HG02852 (cell line): ENCODE results near the gene TNFRSF1B.

ENCODE experiments used
- ATAC-seq: cut with Tn5 transposase; IDR thresholded peaks from one replicate; pipeline ENCODE4 v1.9.1; 2021; ENCODE audit warnings: mild to moderate bottlenecking, moderate library complexity; ENCODE audit not compliant: unreplicated experiment

The TNFRSF1B gene

GRCh38 chr1:12174924-12175810 is 8.4 kb downstream of the TNFRSF1B start:
- no peak for ATAC-seq

GRCh38 chr1:12176298-12177118 is 9.7 kb downstream of the TNFRSF1B start:
- ATAC-seq = no peak

GRCh38 chr1:12177156-12177998 is 10.6 kb downstream of the TNFRSF1B start:
- no peak for ATAC-seq

DNA sequence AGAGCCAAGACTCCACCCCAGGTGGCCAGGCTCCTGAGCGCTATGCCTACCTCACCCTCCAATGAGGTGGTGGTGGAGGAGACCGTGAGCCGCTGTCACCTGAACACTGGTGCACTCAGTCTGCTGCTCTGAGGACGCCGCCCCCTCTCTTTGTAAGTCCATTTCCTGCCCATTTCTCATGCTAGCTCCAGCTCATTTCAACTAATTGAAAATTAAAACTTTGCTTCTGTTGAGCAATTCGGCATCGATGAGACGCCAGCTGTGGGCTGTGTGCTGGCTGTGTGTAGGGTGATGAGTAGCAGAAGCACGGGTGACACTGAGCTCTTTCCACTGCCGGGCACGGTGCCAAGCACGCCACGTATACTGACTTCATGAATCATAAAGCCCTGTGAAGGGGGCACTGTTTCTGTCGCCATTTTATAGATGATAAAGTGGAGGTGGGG is 11.2 kb downstream of the TNFRSF1B start:
- ATAC-seq = no peak

- no peak for ATAC-seq
Observed at GRCh38 chr1:12178511-12178910, 11.7 kb downstream of the TNFRSF1B start.

DNA sequence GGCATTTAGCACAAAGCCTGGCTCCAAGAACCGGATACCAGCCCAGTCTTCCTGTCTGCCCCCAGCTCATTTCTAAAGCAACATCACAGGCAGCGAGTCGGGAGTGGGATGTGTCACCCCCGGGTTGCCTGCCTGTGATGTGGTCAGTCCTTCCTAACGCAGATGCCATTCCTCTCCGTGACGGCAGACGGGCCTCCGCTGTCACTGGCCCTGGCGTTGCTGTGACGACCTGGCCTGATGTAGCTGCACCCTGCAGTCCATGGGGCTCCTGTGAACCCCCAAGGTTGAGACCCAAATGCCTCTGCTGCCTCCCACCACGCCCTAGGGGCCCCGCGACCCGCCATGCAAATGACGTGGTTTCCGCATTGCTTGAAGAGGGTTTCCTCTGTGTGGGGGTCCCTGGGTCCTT is 12.3 kb downstream of the TNFRSF1B start:
- no peak for ATAC-seq

DNA sequence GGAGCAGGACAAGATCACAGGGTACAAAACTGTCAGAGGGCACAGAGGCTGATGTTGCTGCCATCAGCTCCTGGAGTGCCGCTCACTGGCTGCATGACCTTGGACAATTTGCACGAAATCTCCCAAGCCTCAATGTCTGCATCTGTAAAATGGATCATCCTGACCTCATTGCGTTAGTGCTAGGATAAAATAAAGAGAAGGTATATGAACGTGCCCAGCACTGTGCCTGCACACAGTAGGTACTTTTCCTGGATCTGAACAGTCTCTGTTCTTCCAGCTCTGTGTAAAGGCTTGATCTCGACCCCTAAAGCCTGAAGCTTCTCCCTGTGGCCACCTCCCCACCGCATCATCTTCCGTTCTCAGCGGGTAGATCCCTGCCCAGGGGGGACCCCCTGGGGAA is 12.9 kb downstream of the TNFRSF1B start:
- no peak for ATAC-seq

- ATAC-seq = no peak
Observed at GRCh38 chr1:12180315-12180714, 13.5 kb downstream of the TNFRSF1B start.

GRCh38 chr1:12180903-12181302 is 14.1 kb downstream of the TNFRSF1B start:
- no peak for ATAC-seq

DNA sequence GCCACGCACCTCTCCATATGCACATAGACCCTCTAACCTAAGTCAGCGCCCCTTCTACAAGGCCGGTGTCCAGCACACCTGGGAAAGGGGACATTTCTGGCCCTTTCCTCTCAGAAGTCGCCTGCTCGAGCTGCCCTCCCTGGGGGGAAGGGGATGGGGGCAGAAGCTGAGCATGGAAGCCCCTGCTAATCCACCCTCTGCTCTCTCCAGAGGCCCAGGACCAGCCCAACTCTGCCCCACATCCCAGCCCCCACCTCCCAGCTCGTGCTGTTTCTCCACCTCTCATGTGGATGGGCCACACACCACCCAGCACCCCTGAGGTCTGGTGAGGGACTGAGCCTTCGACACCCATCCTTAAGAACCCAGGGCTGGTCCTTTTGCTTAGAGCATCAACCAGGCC is 14.8 kb downstream of the TNFRSF1B start:
- no peak for ATAC-seq

DNA sequence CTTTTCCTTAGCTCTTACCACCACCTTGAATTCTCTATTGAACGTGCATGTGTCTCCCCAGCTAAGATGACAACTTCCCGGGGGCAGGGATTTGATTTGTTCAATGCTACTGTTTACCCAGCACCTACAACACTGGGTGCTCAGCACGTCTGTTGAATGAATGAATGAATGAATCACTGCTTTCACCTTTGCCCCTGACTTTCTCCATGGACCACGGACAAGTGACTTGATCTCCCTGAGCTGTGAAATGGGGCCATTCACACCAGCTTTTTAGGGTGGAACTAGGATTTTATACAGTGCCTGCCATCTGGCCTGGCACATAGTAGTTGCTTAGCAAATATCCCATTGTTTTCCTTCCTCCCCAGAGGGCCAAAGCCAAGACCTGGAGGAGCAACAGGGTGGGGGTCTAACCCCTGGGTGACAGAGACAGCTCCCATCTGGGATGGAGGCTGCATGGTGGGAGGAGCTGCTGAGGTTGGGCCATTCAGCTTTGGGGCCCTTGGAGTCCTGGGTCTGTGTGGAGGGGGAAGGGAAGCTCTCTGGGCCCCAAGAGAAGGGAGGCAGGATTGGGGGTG is 15.7 kb downstream of the TNFRSF1B start:
- no peak for ATAC-seq

DNA sequence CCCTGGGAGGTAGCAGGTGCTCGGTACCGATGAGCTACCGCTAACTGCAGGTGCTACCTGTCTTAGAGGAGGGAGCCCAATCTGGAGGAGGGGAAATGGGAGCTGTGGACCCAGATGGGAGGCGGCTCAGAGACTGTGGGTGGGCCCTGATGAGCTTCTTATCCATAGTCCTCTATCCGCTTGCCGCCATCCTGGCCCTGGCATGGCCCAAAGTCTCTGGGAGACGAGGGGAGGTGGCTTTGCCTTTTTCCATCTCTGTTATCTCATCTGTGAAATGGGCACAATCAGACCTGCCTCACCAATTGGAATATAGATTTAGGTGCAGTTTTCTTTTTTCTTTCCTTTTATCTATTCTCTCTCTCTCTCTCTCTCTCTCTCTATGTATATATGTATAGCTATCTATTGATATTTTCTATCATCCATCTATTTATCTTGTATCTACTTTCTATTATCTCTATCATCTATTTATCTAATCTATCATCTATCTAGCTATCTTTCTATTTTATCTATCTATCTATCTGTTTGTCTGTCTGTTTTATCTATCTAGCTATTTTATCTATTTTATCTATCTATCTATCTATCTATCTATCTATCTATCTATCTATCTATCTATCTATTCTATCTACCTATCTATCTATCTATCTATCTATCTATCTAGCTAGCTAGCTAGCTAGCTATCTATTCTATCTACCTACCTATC is 16.5 kb downstream of the TNFRSF1B start:
- no peak for ATAC-seq

DNA sequence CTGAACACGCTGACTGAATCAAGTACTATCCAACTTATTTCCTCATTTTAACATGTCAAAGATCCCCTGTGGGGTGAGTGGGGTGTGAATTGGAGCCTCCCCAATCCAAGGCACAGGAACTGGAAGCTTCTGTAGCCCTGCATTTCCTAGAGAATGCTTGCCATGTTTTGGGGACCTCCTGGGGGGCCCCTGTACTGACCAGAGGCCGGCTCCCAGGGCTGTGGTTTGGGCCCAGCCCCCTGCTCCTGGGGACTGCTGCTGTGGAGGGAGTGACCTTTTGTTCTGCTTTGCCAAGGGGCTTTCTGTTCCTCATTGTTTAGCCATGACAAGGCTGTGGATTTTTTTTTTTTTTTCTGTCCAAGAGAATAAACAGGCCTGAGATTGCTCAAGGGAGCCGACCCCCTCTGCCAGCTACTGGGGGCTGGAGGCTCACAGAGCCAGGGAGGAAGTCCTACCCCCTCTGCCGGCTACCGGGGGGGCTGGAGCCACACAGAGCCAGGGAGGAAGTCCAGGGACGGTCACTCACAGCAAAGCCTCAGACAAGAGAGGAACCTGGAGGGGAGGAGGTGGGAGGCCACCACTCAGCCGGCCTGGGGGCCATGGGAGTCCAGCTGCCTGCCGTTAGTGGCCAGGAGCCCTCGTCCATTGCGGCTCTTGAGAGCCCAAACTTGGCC is 17.4 kb downstream of the TNFRSF1B start:
- ATAC-seq = no peak

DNA sequence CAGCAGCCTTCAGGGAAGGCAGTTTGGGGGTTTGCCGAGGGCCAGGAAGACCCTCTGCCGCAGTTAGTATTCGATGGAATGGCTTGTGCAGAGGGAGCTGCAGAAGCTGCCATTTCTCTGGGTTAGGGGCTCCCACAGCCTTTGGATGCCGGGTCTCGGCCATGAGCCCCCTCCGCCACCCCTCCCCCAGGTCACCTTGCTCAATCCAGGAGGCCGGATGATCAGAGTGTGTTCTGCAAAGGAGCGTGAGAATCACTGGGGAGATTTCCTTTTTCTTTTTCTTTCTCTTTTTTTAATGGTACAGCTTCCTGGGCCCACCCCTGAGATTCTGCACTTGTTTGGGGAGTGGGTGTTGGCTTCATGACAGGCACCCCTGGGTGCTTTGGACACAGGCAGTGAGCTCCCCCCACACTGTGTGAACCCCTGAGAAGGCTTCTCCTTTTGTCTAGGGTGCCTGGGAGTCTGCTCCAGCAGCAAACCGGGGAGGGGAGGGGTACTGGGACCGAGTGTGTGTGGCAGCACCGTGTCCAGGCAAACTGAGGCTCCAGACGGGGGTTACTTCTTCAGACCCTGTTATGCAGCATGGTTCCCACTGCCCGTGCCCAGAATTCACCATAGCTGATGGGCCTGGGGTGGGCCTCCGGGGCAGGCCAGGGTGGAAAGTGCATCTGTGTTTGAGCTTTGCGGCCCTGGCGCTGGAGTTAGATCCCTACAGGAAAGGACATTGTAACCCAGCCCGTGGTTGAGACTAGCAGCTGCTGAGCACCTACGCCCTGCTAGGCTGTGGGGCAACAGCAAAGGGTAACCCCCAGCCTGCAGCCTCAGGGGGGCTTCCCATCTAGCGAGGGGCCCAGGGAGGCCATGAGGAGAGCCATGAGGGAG is 18.5 kb downstream of the TNFRSF1B start:
- ATAC-seq = no peak

- no peak for ATAC-seq
Observed at GRCh38 chr1:12185918-12186678, 19.3 kb downstream of the TNFRSF1B start.

DNA sequence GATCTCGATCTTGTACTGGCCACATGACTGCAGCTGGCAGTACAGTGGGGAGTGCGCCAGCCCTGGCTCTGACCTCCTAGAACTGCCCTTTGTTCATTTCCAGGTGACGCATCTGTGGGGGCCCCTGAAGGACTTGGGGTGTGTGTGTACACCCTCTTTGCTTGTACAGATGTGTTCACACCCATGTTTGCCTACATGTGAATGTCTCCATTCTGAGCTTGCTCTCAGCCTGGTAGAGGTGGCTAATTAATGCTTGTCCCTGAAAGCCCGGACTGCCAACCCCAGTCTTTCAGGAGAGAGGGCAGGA is 19.8 kb downstream of the TNFRSF1B start:
- ATAC-seq = no peak

DNA sequence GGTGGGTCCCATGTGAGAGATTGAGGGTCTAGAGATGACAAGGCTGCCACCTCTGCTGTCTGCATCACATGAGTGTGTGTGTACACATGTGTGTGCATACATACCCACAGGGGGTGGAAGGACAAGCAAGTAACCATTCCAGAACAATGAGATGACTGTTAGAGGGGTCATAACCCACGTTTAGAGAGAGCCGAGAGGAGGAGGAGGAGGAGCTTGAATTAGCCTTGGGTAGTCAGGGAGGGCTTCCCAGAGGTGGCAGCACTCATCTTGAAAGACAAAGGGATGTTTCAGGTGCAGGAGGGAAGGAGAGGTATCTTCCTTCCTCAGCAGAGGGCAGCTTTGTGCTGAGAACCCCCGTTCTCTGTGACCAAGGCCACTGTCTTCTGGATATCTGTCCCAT is 21.3 kb downstream of the TNFRSF1B start:
- no peak for ATAC-seq
